ENCODE measurements around the gene HACE1.

- TF ChIP-seq, protein P1, sequence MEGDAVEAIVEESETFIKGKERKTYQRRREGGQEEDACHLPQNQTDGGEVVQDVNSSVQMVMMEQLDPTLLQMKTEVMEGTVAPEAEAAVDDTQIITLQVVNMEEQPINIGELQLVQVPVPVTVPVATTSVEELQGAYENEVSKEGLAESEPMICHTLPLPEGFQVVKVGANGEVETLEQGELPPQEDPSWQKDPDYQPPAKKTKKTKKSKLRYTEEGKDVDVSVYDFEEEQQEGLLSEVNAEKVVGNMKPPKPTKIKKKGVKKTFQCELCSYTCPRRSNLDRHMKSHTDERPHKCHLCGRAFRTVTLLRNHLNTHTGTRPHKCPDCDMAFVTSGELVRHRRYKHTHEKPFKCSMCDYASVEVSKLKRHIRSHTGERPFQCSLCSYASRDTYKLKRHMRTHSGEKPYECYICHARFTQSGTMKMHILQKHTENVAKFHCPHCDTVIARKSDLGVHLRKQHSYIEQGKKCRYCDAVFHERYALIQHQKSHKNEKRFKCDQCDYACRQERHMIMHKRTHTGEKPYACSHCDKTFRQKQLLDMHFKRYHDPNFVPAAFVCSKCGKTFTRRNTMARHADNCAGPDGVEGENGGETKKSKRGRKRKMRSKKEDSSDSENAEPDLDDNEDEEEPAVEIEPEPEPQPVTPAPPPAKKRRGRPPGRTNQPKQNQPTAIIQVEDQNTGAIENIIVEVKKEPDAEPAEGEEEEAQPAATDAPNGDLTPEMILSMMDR (conservative IDR thresholded peaks at IDR 0.05; ENCODE audit: low read length): no peak
- no peak for TF ChIP-seq EZH2phosphoT487 (IDR thresholded peaks at IDR 0.05; ENCODE audit: borderline replicate concordance)
Measured at GRCh38 chr6:104700371-104701185, 159.1 kb downstream of the HACE1 start.

All from Loucy (cell line).